OCI-LY7 (cell line): ENCODE data around the gene ATR. TPM values are rescaled to one million over a fixed set of nuclear protein-coding genes. Genes with fewer than 3 reads are reported as not detected.

ENCODE experiments used
- BruUV-seq: library from RNA; stranded (reverse); fragments of 400-500 nt; replicated peaks from 2 replicates; lab custom pipeline; 2021; lab: Mats Ljungman, UMichigan
- CTCF ChIA-PET: fragments of 300-600 bp; sonication (Branson Sonifier 250); formaldehyde crosslinking; loops from one replicate; lab custom pipeline; 2022; ENCODE audit warnings: antibody characterized with exemption; ENCODE audit not compliant: unreplicated experiment; lab: Charles Lee
- POLR2A ChIA-PET: fragments of 300-600 bp; sonication (Branson Sonifier 250); formaldehyde crosslinking; loops from one replicate; lab custom pipeline; 2022; ENCODE audit warnings: antibody characterized with exemption; lab: Charles Lee
- DNase-seq: peaks from one replicate; pipeline ENCODE4 v3.0.0-alpha.2; 2015; ENCODE audit warnings: low spot score
- H2AFZ ChIP-seq: fragments of 200-600 bp; sonication (generic), shearing (Covaris generic); 2 replicates; pipeline ENCODE4 v1.6.1; 2014; ENCODE audit warnings: mild to moderate bottlenecking, antibody characterized with exemption, low read length, moderate library complexity
- H3K27ac ChIP-seq: fragments of 200-600 bp; sonication (generic); 2 replicates; pipeline ENCODE4 v1.5.1; 2014; ENCODE audit warnings: mixed run types, low read depth, mild to moderate bottlenecking, moderate library complexity, low read length, inconsistent platforms; ENCODE audit not compliant: poor library complexity, severe bottlenecking
- H3K36me3 ChIP-seq: fragments of 200-600 bp; sonication (generic); 2 replicates; pipeline ENCODE4 v1.6.1; 2014; ENCODE audit warnings: mild to moderate bottlenecking, antibody characterized with exemption, low read length, moderate library complexity, mixed read lengths; ENCODE audit not compliant: insufficient read depth
- H3K4me1 ChIP-seq: fragments of 200-600 bp; sonication (generic); 2 replicates; pipeline ENCODE4 v1.5.1; 2014; ENCODE audit warnings: mild to moderate bottlenecking, low read length; ENCODE audit not compliant: insufficient read depth, poor library complexity, severe bottlenecking
- H3K4me2 ChIP-seq: fragments of 200-600 bp; sonication (generic); 2 replicates; pipeline ENCODE4 v1.6.1; 2014; ENCODE audit warnings: mild to moderate bottlenecking, low read length
- H3K4me3 ChIP-seq: fragments of 200-600 bp; sonication (generic); 2 replicates; pipeline ENCODE4 v1.5.1; 2014; ENCODE audit warnings: mild to moderate bottlenecking, low read depth, low read length; ENCODE audit not compliant: poor library complexity, severe bottlenecking
- H3K79me2 ChIP-seq: fragments of 200-600 bp; sonication (generic); 2 replicates; pipeline ENCODE4 v1.6.1; 2016; ENCODE audit warnings: low read depth, mild to moderate bottlenecking, low read length, moderate library complexity, mixed read lengths; ENCODE audit not compliant: insufficient read depth
- H3K9me2 ChIP-seq: fragments of 200-600 bp; sonication (generic); 2 replicates; pipeline ENCODE4 v1.6.1; 2016; ENCODE audit warnings: mild to moderate bottlenecking, low read length, mixed read lengths; ENCODE audit not compliant: insufficient read depth
- H3K9me3 ChIP-seq: fragments of 200-600 bp; sonication (generic); 2 replicates; pipeline ENCODE4 v1.6.1; 2014; ENCODE audit warnings: mild to moderate bottlenecking, mixed run types, low read length, mixed read lengths
- H4K20me1 ChIP-seq: fragments of 200-600 bp; sonication (generic); 2 replicates; pipeline ENCODE4 v1.6.1; 2014; ENCODE audit warnings: mild to moderate bottlenecking, antibody characterized with exemption, low read length, moderate library complexity, mixed read lengths; ENCODE audit not compliant: insufficient read depth
- EZH2phosphoT487 ChIP-seq: fragments of 200-600 bp; sonication (generic); IDR thresholded peaks from 2 replicates; pipeline ENCODE4 v1.6.1; 2018; ENCODE audit warnings: low read depth, borderline replicate concordance, mild to moderate bottlenecking, mixed run types, antibody characterized with exemption, low read length, moderate library complexity, mixed read lengths
- intact Hi-C: fragments of 100-400 bp; cut with micrococcal nuclease; formaldehyde crosslinking; loops from one replicate; pipeline ENCODE4 v1.10.0; 2022; ENCODE audit not compliant: unreplicated experiment
- total RNA-seq, 2 experiments: library from RNA; depleted of rRNA in 1 of 2; stranded (reverse); fragments of >200 nt in 1 of 2; shearing (Covaris generic) in 1 of 2; gene quantifications; 2 replicates each; pipeline ENCODE4 v1.2.3, GENCODE V29; 2014 to 2022
- TF ChIP-seq, protein P1 (sequence below): fragments of 200-600 bp; sonication (generic); conservative IDR thresholded peaks from 2 replicates; pipeline ENCODE4 v1.5.1; 2014; ENCODE audit warnings: mild to moderate bottlenecking, antibody characterized with exemption, low read length, moderate library complexity, mixed read lengths

ATR gene
- total RNA-seq, 2 experiments from 2014 or later, result 27.1 to 49.5 TPM

DNA sequence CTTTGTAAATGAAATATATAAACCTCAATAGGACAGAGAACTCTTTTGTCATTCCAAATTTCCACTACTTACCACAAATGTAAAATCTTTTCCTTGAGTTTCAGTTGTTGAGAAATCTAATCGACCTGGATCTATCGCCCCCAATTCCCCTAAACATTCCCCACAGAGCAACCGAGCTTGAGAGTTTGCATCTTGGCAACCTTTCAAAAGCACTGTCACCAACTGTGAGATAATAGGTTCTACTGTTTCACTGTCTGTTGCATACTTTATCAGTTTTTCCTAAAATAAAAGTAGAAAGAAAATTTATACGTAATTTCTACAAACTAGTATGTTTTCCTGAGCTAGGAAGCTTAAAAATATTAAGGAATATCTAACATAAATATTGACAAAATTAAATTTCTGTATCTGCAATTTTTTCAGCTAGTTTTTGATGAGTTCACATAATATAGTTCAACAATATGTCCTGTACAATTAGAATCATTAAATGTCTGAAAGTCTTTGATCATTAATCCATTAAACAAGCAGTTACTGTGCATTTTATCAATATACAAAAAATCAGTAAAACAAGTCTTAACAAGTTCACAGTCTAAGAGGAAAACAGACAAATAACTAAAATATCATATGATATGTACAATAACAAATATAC lies 54.5 kb downstream of the ATR start:
- Histone ChIP-seq H2AFZ (no peak overlapping the region), H4K20me1 (no peaks in the 10 kb centered on the region), H3K4me2 (no peak overlapping the region), H3K9me2 (no peaks in the 10 kb centered on the region), H3K4me1 (no peaks in the 10 kb centered on the region), H3K4me3 (no peak overlapping the region), H3K27ac (no peak overlapping the region), H3K9me3 (no peaks in the 10 kb centered on the region), H3K79me2 (no peaks in the 10 kb centered on the region), H3K36me3 (peaks cover 76% of the 10 kb centered on the region)
- ChIA-PET CTCF (no interaction called here), POLR2A (interaction anchor here (0.6 to 2.6 kb wide), 4 partner anchors 12 to 146 kb away, joined by 3 to 8 read pairs (median 6); no protein-coding TSS in a partner anchor)
- no peak for DNase-seq
- TF ChIP-seq, protein P1, sequence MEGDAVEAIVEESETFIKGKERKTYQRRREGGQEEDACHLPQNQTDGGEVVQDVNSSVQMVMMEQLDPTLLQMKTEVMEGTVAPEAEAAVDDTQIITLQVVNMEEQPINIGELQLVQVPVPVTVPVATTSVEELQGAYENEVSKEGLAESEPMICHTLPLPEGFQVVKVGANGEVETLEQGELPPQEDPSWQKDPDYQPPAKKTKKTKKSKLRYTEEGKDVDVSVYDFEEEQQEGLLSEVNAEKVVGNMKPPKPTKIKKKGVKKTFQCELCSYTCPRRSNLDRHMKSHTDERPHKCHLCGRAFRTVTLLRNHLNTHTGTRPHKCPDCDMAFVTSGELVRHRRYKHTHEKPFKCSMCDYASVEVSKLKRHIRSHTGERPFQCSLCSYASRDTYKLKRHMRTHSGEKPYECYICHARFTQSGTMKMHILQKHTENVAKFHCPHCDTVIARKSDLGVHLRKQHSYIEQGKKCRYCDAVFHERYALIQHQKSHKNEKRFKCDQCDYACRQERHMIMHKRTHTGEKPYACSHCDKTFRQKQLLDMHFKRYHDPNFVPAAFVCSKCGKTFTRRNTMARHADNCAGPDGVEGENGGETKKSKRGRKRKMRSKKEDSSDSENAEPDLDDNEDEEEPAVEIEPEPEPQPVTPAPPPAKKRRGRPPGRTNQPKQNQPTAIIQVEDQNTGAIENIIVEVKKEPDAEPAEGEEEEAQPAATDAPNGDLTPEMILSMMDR, result no peak
- TF ChIP-seq EZH2phosphoT487, result no peak
- no TSS peak for BruUV-seq
- intact Hi-C loops, result no loop called here

GRCh38 chr3:142509079-142509478 lies 69.5 kb downstream of the ATR start:
- TF ChIP-seq, protein P1, result no peak
- TF ChIP-seq EZH2phosphoT487, result no peak
- ChIA-PET CTCF (no interaction called here), POLR2A (interaction anchor here (0.7 kb wide), 1 partner anchor 11 kb away, joined by 4 read pairs; no protein-coding TSS in a partner anchor)
- Histone ChIP-seq H3K9me2 (no peaks in the 10 kb centered on the region), H3K27ac (no peak overlapping the region), H3K4me2 (no peak overlapping the region), H3K4me1 (no peaks in the 10 kb centered on the region), H3K9me3 (no peaks in the 10 kb centered on the region), H3K36me3 (peaks cover 84% of the 10 kb centered on the region), H4K20me1 (no peaks in the 10 kb centered on the region), H3K79me2 (no peaks in the 10 kb centered on the region), H2AFZ (no peak overlapping the region), H3K4me3 (no peak overlapping the region)
- DNase-seq, result no peak
- intact Hi-C loops, result no loop called here
- no TSS peak for BruUV-seq

GRCh38 chr3:142507241-142507640 lies 71.3 kb downstream of the ATR start:
- Histone ChIP-seq H3K4me3 (no peak overlapping the region), H3K4me2 (no peak overlapping the region), H4K20me1 (no peaks in the 10 kb centered on the region), H3K4me1 (no peaks in the 10 kb centered on the region), H2AFZ (no peak overlapping the region), H3K9me3 (0 out of 2 replicates have a peak, but pooled peaks cover 4% of the 10 kb centered on the region), H3K36me3 (peaks cover 83% of the 10 kb centered on the region), H3K9me2 (no peaks in the 10 kb centered on the region), H3K79me2 (no peaks in the 10 kb centered on the region), H3K27ac (no peak overlapping the region)
- no peak for DNase-seq
- TF ChIP-seq EZH2phosphoT487, result no peak
- TF ChIP-seq, protein P1, result no peak
- ChIA-PET CTCF (no interaction called here), POLR2A (interaction anchor here (0.6 to 0.7 kb wide), 2 partner anchors 24 to 41 kb away, joined by 4 to 9 read pairs; no protein-coding TSS in a partner anchor)
- no TSS peak for BruUV-seq
- intact Hi-C loops, result no loop called here
